HepG2 (cell line): ENCODE data around the gene MRPL43. TPM values are rescaled to one million over a fixed set of nuclear protein-coding genes. Genes with fewer than 3 reads are reported as not detected.

Experiments used
- ATAC-seq: fragments of 200-7000 bp; cut with Tn5 transposase; 3 replicates; pipeline ENCODE4 v1.9.1; 2020; ENCODE audit warnings: mild to moderate bottlenecking, moderate library complexity
- BruUV-seq: library from RNA; stranded (reverse); fragments of 400-500 nt; replicated peaks from 2 replicates; lab custom pipeline; 2021; lab: Mats Ljungman, UMichigan
- CTCF ChIA-PET: fragments of 300-600 bp; formaldehyde crosslinking; extraction: SDS; loops from one replicate; lab custom pipeline; 2021; ENCODE audit warnings: low total read pairs, inconsistent platforms, low intra/inter-chr PET ratio; lab: Yijun Ruan, JAX
- POLR2A ChIA-PET: fragments of 350-600 bp; sonication (Branson Sonifier 250); formaldehyde crosslinking; loops from one replicate; lab custom pipeline; 2020; ENCODE audit warnings: antibody characterized with exemption, inconsistent platforms; lab: Yijun Ruan, JAX
- DNase-seq: peaks from one replicate; pipeline ENCODE4 v3.0.0-alpha.2; 2015; ENCODE audit warnings: low spot score
- FAIRE-seq: peaks from 3 replicates; lab custom pipeline; 2011; peaks lifted over from hg19 to GRCh38; lab: Jason Lieb, UNC
- H2AFZ ChIP-seq: one replicate; pipeline ENCODE4 v1.6.1; 2011; ENCODE audit warnings: low read length, inconsistent platforms
- H3K27ac ChIP-seq: fragments of 300-600 bp; 3 replicates; pipeline ENCODE4 v1.8.0; 2011; ENCODE audit warnings: mixed run types, mild to moderate bottlenecking, mixed read lengths, low read length, inconsistent platforms; ENCODE audit not compliant: insufficient read depth; ENCODE audit errors: extremely low read length
- H3K27me3 ChIP-seq, 2 experiments: fragments of 200-600 bp in 1 of 2; 2 replicates in 1 of 2; 3 replicates in 1 of 2; pipeline versions ENCODE4 v1.6.0 to v1.8.0; 2011; ENCODE audit warnings: low read length in 2 of 2, mild to moderate bottlenecking in 2 of 2, moderate library complexity in 2 of 2, inconsistent platforms in 1 of 2; ENCODE audit not compliant: insufficient read depth in 2 of 2, control insufficient read depth in 1 of 2
- H3K36me3 ChIP-seq, 2 experiments: fragments of 200-600 bp in 1 of 2; replicated peaks in 1 of 2; 2 replicates in 1 of 2; 3 replicates in 1 of 2; pipeline versions ENCODE4 v1.5.1 to v1.8.0; 2011; ENCODE audit warnings: low read length in 2 of 2, inconsistent platforms in 1 of 2; ENCODE audit not compliant: insufficient read depth in 2 of 2, control insufficient read depth in 1 of 2
- H3K4me1 ChIP-seq: 2 replicates; pipeline ENCODE4 v1.5.1; 2012; ENCODE audit warnings: low read length, inconsistent platforms; ENCODE audit not compliant: insufficient read depth
- H3K4me2 ChIP-seq: 2 replicates; pipeline ENCODE4 v1.6.0; 2011; ENCODE audit warnings: low read depth, low read length, inconsistent platforms
- H3K4me3 ChIP-seq, 3 experiments: fragments of 200-600 bp in 1 of 3; sonication (generic), shearing (Covaris generic) in 1 of 3; replicated peaks in 1 of 3; 2 replicates each; pipeline ENCODE4 v1.5.1; 2011 to 2016; ENCODE audit warnings: low read length in 3 of 3, inconsistent platforms in 2 of 3, low read depth in 2 of 3, mild to moderate bottlenecking in 2 of 3, control low read depth in 1 of 3, mixed read lengths in 1 of 3; ENCODE audit not compliant: insufficient read depth in 1 of 3
- H3K79me2 ChIP-seq: one replicate; pipeline ENCODE4 v1.6.1; 2011; ENCODE audit warnings: low read length, inconsistent platforms; ENCODE audit not compliant: insufficient read depth
- H3K9ac ChIP-seq: 2 replicates; pipeline ENCODE4 v1.6.0; 2011; ENCODE audit warnings: mild to moderate bottlenecking, low read depth, low read length, inconsistent platforms; ENCODE audit not compliant: insufficient read depth
- H3K9me3 ChIP-seq: 2 replicates; pipeline ENCODE4 v1.5.1; 2012; ENCODE audit warnings: mild to moderate bottlenecking, low read length
- H4K20me1 ChIP-seq: 2 replicates; pipeline ENCODE4 v1.6.0; 2011; ENCODE audit warnings: inconsistent platforms, mild to moderate bottlenecking, low read length, moderate library complexity; ENCODE audit not compliant: insufficient read depth
- ATF7 ChIP-seq, 2 experiments: fragments of 450-650 bp in 1 of 2; sonication (generic) in 1 of 2; formaldehyde crosslinking in 1 of 2; IDR thresholded peaks; 2 replicates each; pipeline versions ENCODE4 v1.4.0 to v1.6.1; 2016 to 2020; ENCODE audit warnings: antibody characterized with exemption in 1 of 2, mild to moderate bottlenecking in 1 of 2, missing genetic modification reagents in 1 of 2
- CHCHD3 ChIP-seq: sonication (generic); formaldehyde crosslinking; IDR thresholded peaks from 2 replicates; pipeline ENCODE4 v1.8.0; 2022; ENCODE audit warnings: mild to moderate bottlenecking, missing genetic modification reagents, moderate library complexity
- MTA3 ChIP-seq: sonication (generic); formaldehyde crosslinking; IDR thresholded peaks from 2 replicates; pipeline ENCODE4 v1.4.0; 2020; ENCODE audit warnings: missing genetic modification reagents
- NFKB2 ChIP-seq: sonication (generic); formaldehyde crosslinking; IDR thresholded peaks from 2 replicates; pipeline ENCODE4 v1.4.0; 2020; ENCODE audit warnings: missing genetic modification reagents, borderline replicate concordance
- PAWR ChIP-seq: sonication (generic); formaldehyde crosslinking; IDR thresholded peaks from 2 replicates; pipeline ENCODE4 v1.4.0; 2020; ENCODE audit warnings: missing genetic modification reagents, mild to moderate bottlenecking, borderline replicate concordance
- POLR2A ChIP-seq, 2 experiments: IDR thresholded peaks; 2 replicates each; pipeline ENCODE4 v1.6.1; 2011; ENCODE audit warnings: low read depth in 2 of 2, low read length in 2 of 2, mild to moderate bottlenecking in 1 of 2, moderate library complexity in 1 of 2; ENCODE audit not compliant: insufficient read depth in 1 of 2
- ZBTB33 ChIP-seq: sonication (generic); formaldehyde crosslinking; IDR thresholded peaks from 2 replicates; pipeline ENCODE4 v1.4.0; 2020; ENCODE audit warnings: missing genetic modification reagents
- ZNF280B ChIP-seq: sonication (generic); formaldehyde crosslinking; IDR thresholded peaks from 2 replicates; pipeline ENCODE4 v1.5.0; 2020; ENCODE audit warnings: missing genetic modification reagents, mild to moderate bottlenecking, borderline replicate concordance
- whole genome bisulfite sequencing: methylation state at CpG from one replicate; pipeline ENCODE4 v1.1.6; 2017; ENCODE audit warnings: low lambda C conversion rate; 5-methylcytosine and 5-hydroxymethylcytosine counted together
- in situ Hi-C: cut with HindIII; loops from 2 replicates; pipeline ENCODE4 v1.10.0; 2017; ENCODE audit warnings: low pct_unique_long_range_greater_than_20kb; ENCODE audit not compliant: extremely low pct_ligation_motif_present
- intact Hi-C: fragments of 100-400 bp; cut with micrococcal nuclease; formaldehyde crosslinking; loops from one replicate; pipeline ENCODE4 v1.10.0; 2022; ENCODE audit not compliant: unreplicated experiment
- polyA plus RNA-seq, 8 experiments: library from polyadenylated mRNA; depleted of rRNA in 3 of 8; stranded (reverse) in 7 of 8; unstranded in 1 of 8; fragments of >200 nt; fragmentation: Illumina TruSeq in 4 of 8; extraction: Trizol in 4 of 8; gene quantifications; 2 replicates each; pipeline versions ENCODE4 v1.2.1 to v1.2.3, GENCODE V29; 2011 to 2016; ENCODE audit warnings: low read depth in 4 of 8, missing spikeins in 1 of 8, mixed read lengths in 1 of 8; ENCODE audit not compliant: insufficient read depth in 1 of 8
- total RNA-seq, 5 experiments: library from RNA; depleted of rRNA; stranded (reverse); fragments of >200 nt; fragmentation: Illumina TruSeq; extraction: Trizol; gene quantifications; 2 replicates each; pipeline ENCODE4 v1.2.3, GENCODE V29; 2016; ENCODE audit warnings: low read depth in 1 of 5
- TF ChIP-seq, protein P1 (sequence below): IDR thresholded peaks from 2 replicates; pipeline ENCODE4 v1.6.1; 2016; ENCODE audit warnings: mild to moderate bottlenecking
- TF ChIP-seq, protein P2 (sequence below): sonication (generic); IDR thresholded peaks from 2 replicates; pipeline ENCODE4 v1.6.1; 2016; ENCODE audit warnings: low read depth, borderline replicate concordance

Gene MRPL43
- total and polyA plus RNA-seq, 2 of the 13 experiments (the other 11 are each of a cell fraction or from before 2014, with no cell fraction given): 71.0 to 73.7 TPM

DNA sequence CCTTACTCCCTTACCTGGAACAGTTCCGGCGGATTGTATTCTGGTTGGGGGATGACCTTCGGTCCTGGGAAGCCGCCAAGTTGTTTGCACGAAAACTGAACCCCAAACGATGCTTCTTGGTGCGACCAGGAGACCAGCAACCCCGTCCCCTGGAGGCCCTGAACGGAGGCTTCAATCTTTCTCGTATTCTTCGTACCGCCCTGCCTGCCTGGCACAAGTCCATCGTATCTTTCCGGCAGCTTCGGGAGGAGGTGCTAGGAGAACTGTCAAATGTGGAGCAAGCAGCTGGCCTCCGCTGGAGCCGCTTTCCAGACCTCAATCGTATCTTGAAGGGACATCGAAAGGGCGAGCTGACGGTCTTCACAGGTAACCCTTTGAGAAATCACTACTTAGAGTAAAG is 1.8 kb upstream of the MRPL43 start:
- CTCF ChIA-PET: interaction anchor here (0.8 kb wide), 1 partner anchor 18 kb away, joined by 3 read pairs; no protein-coding TSS in a partner anchor
- Histone ChIP-seq H3K36me3 (peaks cover 21 to 51% of the 10 kb centered on the region in 2 experiments), H3K4me3 (peak overlapping the region in 2 of 3 experiments; percentile 77 to 96; a peak in 3 of 6 replicates), H3K27ac (no peak overlapping the region)
- no peak for FAIRE-seq
- BruUV-seq: TSS peak; percentile 1
- TF ChIP-seq ZBTB33 (peak; percentile 21; the same call in 1 of the 2 replicates), NFKB2 (CRISPR knock-in tag) (no peak)
- TF ChIP-seq, all 625 proteins: peak for 1
- ATAC-seq: no peak
- POLR2A ChIA-PET: interaction anchor here (0.8 to 23.0 kb wide), 3 partner anchors 9 to 73 kb away, joined by 3 to 277 read pairs (median 54); partner anchors contain the start of genes KAZALD1, LZTS2 and SEMA4G
- Histone ChIP-seq H3K4me2 (peak overlapping the region; percentile 97), H3K27me3 (no peaks in the 10 kb centered on the region; a peak in 1 of 5 replicates), H4K20me1 (no peaks in the 10 kb centered on the region), H2AFZ (no peak overlapping the region), H3K79me2 (peaks cover 50% of the 10 kb centered on the region), H3K4me1 (peaks cover 53% of the 10 kb centered on the region), H3K9ac (0 out of 2 replicates have a peak overlapping the region, but pooled peaks have one; percentile 7), H3K9me3 (no peaks in the 10 kb centered on the region)
- 93% methylated on average over 21 of the region's 21 CpGs for WGBS
- no peak for DNase-seq
- in situ Hi-C loops: no loop called here
- intact Hi-C loops: no loop called here

DNA sequence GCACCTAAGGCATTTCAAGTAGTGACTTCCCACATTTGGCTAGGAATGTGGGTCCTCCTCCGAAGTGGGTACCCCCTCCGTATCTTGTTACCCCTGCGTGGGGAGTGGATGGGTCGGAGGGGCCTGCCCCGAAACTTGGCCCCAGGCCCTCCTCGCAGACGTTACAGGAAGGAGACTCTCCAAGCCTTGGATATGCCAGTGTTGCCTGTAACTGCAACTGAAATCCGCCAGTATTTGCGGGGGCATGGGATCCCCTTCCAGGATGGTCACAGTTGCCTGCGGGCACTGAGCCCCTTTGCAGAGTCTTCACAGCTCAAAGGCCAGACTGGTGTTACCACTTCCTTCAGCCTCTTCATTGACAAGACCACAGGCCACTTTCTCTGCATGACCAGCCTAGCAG is 869 bp upstream of the MRPL43 start:
- 37% methylated on average over 3 of the region's 10 CpGs for WGBS
- peak overlapping the region; percentile 77 to 96 (median 91) for H3K4me3 ChIP-seq
- DNase-seq (no peak), FAIRE-seq (no peak), ATAC-seq (no peak)
- H3K9me3 ChIP-seq: no peaks in the 10 kb centered on the region
- peak overlapping the region; percentile 97 for H3K4me2 ChIP-seq
- peak overlapping the region; percentile 83 for H3K9ac ChIP-seq
- ChIA-PET POLR2A (interaction anchor here (5.1 to 23.0 kb wide), 2 partner anchors 10 to 19 kb away, joined by 54 to 277 read pairs; partner anchors contain the start of genes LZTS2 and SEMA4G), CTCF (interaction anchor here (0.8 kb wide), 1 partner anchor 17 kb away, joined by 3 read pairs; no protein-coding TSS in a partner anchor)
- H3K79me2 ChIP-seq: peaks cover 50% of the 10 kb centered on the region
- H3K27me3 ChIP-seq: no peaks in the 10 kb centered on the region; a peak in 1 of 5 replicates
- intact Hi-C loops (no loop called here), in situ Hi-C loops (no loop called here)
- BruUV-seq: no TSS peak
- H2AFZ ChIP-seq: no peak overlapping the region
- no peaks in the 10 kb centered on the region for H4K20me1 ChIP-seq
- H3K36me3 ChIP-seq: peaks cover 14 to 50% of the 10 kb centered on the region in 2 experiments
- peaks cover 53% of the 10 kb centered on the region for H3K4me1 ChIP-seq
- H3K27ac ChIP-seq: peak overlapping the region; percentile 83
- TF ChIP-seq POLR2A (IDR thresholded peaks at IDR 0.05; ENCODE audit: insufficient read depth in 1 of 2, low read depth in 2 of 2, low read length in 2 of 2) (no peak), PAWR (CRISPR knock-in tag) (no peak), CHCHD3 (CRISPR knock-in tag) (no peak), ATF7 (IDR thresholded peaks at IDR 0.05) (no peak), ATF7 (CRISPR knock-in tag; IDR thresholded peaks at IDR 0.05) (no peak), MTA3 (CRISPR knock-in tag) (no peak), ZNF280B (CRISPR knock-in tag) (no peak)
- TF ChIP-seq, protein P1, sequence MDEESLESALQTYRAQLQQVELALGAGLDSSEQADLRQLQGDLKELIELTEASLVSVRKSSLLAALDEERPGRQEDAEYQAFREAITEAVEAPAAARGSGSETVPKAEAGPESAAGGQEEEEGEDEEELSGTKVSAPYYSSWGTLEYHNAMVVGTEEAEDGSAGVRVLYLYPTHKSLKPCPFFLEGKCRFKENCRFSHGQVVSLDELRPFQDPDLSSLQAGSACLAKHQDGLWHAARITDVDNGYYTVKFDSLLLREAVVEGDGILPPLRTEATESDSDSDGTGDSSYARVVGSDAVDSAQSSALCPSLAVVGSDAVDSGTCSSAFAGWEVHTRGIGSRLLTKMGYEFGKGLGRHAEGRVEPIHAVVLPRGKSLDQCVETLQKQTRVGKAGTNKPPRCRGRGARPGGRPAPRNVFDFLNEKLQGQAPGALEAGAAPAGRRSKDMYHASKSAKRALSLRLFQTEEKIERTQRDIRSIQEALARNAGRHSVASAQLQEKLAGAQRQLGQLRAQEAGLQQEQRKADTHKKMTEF (CRISPR knock-in tag): no peak
- TF ChIP-seq, protein P2, sequence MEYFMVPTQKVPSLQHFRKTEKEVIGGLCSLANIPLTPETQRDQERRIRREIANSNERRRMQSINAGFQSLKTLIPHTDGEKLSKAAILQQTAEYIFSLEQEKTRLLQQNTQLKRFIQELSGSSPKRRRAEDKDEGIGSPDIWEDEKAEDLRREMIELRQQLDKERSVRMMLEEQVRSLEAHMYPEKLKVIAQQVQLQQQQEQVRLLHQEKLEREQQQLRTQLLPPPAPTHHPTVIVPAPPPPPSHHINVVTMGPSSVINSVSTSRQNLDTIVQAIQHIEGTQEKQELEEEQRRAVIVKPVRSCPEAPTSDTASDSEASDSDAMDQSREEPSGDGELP: no peak
